GM19099 (cell line): Measurements from ENCODE around the gene STK11.

Experiments used
- POLR2A ChIP-seq: IDR thresholded peaks from 3 replicates; pipeline ENCODE4 v1.6.1; 2011; ENCODE audit warnings: low read depth; ENCODE audit not compliant: insufficient read length; ENCODE audit errors: extremely low read depth

STK11 gene

DNA sequence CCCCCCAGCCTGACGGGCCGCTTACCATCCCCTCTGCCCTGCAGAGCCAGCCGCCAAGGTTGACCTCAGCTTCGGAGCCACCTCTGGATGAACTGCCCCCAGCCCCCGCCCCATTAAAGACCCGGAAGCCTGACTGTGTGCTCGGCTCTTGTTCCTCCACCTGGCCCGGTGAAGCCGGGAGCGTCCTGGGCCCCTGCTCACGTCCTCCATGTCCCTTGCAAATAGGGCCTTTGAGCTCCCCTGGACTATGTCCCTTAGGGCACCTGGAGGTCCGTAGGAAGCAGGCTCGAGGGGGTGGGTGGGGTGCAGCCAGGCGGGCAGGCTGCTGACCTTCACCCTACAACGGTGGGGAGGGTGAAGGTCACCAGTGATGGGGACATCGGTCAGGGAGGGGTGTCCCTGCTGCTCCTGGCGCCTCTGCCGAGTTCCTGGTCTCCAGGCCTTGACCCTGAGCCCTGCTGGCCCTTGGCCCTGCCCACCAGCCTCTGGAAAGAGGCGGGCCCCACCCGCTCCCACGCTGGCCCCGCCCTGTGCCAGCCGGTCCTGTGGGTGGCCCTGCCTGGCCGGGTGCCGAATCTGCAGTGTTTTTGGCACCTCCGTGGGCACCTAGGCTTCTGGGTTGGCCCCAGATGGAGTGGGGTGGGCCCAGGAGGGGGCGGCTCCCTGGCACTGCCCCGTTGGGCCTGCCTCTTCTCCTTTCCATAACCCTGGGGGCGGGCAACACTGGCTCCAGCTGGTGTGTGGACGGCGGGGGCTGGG lies 39.3 kb downstream of the STK11 start:
- TF ChIP-seq POLR2A = no peak

DNA sequence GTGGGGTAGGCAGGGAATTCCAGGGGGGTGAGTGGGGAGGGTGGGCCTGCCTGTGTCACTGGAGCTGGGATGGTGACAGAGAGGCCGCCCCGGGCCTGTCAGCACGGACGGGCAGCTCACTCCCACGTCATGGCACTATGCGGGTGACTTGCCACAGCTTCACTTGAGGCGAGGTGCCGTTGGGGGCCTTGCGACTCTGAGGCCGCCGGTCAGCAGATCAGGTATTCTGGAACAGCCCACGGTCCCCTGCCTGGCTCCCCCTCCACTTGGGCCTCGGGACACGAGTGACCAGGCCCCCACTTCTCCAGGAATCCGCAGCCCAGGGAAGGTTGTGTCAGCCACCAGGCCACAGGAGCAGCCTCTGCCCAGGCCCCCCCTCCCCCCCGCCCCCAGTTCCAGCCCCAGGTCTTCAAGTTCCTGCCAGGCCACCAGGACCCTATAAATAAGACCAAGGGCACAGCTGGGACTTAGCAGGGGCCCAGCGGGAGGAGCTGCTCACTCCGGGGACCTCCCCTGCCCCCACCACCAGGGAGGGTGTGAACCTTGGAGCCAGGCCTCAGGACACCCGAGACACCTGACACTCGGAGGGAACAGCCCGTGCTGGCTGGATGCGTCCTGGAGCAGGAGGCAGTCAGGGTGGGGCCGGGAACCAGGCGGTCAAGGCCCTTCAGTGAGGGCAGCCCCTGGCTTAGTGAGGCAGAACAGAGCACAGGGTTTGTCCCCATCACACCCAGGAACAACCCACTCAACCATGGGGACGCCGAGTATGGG lies 40.1 kb downstream of the STK11 start:
- no peak for TF ChIP-seq POLR2A

DNA sequence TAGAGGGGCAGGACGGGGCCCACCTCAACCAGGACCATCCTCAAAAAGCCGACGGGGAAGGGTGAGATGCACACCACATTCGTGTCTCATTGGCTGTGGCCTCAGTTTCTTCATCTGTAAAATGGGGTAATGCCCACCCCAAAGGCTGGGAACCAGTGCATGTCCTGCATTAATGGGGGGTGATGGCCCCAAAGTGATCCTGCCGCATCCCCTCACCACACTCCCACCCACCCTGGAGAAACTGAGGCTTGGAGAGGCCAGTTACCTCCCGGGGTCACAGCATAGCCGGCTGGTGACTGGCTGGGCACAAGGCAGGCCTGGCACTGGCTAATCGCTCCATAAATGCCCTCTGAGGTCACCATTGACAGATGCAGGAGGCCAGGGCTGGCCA lies 42.2 kb downstream of the STK11 start:
- no peak for TF ChIP-seq POLR2A

DNA sequence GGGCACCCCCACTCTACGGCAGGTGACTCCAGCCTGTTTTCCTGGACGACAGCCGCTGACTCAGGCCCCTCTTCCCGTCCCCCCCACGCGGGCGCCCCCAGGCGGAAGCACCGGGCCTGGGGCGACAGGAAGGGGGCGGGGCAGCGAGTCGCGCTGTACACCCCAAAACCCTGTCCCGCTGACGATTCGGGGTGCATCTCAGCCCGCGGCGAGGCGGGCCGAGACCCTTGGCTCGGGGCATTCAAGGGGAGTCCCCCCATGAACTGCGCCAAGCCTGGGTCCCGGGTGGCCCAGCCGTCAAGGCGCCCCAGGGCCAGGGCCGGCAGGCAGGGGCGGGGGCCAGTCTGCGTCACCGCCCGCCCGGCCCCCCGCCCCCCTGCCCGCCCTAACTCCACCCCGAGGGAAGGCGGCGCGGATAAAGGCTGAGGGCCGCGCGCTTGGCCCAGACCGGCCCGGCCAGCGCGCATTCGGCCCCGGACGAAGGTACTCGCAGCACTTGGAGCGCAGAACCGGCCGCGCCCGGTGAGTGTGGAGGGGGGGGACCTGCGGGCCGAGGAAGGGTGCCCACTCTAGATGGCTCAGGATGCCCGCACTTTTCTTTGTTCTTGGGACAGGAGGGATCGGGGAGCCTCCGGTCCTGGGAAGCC lies 42.7 kb downstream of the STK11 start, which contains the start of gene MIDN:
Gene MIDN (plus strand): TSS at position 445 of the 647 bp plus-strand sequence. CDS start 1,714 bp downstream, outside the sequence.
- peak; percentile 95 for TF ChIP-seq POLR2A

DNA sequence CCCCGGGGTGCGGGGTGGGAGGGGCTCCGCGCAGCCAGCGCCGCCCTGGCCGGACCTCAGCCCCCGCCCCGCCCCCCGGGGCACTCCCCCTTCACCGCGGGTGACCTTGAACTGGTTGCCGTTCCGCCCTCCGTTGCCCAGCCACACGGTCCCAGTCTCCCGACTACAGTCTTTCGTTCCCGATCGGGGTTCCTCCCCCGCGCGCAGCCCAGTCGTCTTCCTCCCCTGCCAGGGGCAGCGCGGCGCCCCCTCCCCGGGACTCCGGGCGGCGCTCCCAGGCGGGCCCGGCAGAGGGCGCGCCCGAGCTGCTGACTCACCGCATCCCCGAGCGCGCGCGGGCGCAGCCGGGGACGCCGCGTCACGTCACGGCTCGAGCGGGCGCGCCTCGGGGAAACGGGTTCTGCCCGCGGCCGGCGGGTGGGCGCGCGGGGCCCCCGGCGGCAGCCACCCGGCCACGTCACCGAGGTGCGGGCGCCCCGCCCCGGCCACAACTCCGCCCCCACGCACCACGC lies 43.3 kb downstream of the STK11 start:
- TF ChIP-seq POLR2A = no peak

DNA sequence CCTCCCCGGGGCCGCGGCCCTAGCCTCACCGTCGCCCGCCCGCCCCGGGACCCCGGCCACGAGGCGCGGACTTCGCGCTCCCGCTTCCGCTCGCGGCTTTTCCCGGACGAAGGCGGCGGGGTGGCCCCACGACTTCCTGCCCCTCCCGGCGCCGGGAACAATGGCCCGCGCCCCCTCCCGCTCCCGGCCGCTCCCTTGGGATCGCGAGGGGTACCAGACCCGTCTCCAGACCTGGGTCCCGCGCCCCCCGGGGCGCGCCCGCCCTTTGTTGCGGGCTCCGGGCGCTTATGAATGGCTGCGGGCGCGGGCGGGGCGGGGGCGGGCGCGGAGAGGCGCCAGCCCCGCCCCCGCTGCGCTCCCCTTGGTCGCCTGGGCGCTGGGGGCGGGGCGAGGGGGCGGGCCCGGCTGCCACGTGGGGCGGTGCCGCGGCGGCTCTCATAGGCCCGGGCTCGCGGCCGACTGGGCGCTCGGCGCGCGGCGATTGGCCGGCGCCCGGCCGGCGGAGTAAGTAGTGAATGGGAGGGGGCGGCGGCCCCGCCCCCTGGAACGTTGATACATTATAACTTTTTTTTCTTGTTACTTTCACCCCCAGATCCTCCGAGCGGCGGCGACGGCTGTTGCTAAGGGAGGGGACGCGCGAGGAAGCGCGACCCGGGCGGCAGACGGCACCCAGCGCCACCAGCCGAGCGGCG lies 43.9 kb downstream of the STK11 start:
- peak; percentile 91 for TF ChIP-seq POLR2A

DNA sequence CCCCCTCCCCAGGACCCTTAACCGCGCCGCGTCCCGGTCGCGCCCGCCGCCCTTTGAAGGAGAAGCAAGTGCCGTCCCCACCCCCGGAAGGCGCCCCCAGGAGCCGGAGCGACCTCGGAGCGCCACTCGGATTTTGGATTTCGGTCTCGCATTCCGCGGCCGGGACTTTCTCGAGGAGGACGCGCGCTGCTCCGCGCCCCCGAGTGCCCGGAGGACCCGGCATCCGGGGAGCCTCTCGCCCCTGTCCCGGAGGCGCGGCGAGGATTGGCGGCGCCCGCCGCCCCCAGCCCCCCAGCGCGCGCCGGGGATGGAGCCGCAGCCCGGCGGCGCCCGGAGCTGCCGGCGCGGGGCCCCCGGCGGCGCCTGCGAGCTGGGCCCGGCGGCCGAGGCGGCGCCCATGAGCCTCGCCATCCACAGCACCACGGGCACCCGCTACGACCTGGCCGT lies 44.4 kb downstream of the STK11 start:
- no peak for TF ChIP-seq POLR2A

DNA sequence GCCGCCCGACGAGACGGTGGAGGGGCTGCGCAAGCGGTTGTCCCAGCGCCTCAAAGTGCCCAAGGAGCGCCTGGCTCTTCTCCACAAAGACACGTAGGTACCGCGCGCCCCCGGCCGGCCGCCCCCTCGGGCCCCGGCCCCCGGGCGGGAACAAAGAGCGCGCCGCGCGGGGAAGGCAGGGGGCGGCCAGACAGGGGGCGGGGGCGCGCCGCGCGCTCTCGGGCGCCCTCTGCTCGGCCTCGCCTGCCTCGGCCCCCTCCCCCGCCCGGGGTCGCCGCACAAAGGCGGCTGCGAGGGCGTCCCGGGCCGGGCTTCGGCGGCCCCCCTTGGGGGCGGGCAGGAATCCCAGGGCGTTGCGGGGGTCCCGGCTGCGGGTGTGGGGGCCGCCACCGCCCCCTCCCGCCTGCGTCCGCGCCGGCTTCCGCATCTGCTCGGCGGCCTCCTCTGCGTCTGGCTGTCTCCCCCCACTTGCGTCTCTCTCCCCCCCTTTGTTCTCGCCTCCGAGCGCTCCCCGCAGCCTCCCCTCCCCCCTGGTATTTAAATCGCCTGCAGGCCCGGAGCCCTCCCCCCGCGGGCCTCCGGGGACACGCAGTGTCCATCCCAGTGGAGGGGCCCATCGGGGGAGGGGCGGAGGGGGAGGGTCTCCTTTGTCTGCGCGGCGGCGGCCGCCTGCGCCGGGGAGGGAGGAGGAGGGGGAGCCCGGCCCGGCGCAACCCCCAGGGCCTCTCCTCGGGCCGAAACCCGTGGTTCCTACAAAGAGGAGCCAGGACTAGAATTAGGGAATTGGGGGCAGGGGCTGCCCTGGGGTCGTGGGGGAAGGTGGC lies 45.1 kb downstream of the STK11 start:
- peak; percentile 48 for TF ChIP-seq POLR2A

DNA sequence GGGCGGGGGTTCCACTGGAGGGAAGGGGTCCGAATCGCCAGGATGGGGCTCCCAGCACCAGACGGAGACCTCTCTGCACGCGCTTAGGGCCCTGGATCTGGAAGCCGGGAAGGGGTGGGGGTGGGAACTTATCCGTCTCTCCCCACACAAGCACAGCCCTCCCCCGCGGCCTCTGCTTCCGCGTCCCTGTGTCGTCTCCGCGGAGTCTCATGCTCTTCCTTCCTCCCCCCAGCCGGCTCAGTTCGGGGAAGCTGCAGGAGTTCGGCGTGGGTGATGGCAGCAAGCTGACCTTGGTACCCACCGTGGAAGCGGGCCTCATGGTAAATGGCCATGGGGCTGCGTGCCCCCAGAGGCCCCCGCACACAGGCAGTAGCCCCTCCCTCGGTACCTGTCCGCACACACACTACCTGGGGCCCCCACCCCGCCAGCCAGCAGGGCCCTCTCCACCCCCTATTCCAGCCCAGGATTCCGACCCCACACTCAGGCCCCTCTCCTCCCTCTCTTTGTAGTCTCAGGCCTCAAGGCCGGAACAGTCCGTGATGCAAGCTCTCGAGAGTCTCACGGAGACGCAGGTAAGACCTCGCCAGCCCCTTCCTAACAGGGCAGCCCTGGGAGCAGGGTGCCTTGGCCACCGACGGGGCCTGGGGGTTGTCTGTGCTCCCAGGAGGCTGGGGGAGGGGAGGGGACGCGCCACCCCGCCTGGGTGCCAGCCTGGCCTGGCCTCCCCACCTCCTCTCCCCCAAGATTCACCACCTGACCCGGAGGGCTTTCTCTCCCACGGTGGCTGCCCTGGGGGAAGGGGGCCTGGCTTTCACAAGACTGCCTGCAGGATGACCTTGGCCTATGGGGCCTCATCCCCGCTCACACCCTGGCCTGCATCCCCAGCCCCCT lies 46.0 kb downstream of the STK11 start:
- no peak for TF ChIP-seq POLR2A

DNA sequence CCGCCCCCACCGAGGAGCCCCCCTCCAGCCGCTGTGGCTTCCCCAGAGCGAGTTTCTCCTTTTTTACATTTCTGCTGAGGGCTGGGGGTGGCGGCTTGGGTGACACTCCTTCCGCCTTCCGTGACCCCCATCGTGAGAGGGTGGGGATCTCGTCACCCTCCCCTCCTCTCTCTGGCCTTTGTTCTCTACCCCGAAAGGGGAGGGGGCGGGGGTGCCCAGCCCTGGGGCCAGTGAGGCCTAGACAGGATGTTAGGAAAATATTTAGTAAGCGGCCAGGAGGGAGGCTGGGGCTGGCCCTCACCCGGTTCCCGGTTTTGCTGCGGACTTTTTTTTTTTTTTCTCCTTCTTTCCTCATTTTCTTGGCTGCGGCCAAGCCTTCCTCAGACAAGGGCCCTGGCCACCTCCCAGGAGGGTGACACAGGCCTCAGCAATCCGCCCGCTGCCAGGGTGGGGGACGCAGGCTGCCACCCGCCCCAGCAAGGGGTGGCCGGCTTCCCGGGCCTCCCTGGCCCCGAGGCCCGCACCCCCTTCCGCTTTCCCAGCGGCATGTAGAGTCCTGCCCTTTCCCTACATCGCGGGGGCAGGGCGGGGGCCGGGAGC lies 46.7 kb downstream of the STK11 start:
- TF ChIP-seq POLR2A = no peak

DNA sequence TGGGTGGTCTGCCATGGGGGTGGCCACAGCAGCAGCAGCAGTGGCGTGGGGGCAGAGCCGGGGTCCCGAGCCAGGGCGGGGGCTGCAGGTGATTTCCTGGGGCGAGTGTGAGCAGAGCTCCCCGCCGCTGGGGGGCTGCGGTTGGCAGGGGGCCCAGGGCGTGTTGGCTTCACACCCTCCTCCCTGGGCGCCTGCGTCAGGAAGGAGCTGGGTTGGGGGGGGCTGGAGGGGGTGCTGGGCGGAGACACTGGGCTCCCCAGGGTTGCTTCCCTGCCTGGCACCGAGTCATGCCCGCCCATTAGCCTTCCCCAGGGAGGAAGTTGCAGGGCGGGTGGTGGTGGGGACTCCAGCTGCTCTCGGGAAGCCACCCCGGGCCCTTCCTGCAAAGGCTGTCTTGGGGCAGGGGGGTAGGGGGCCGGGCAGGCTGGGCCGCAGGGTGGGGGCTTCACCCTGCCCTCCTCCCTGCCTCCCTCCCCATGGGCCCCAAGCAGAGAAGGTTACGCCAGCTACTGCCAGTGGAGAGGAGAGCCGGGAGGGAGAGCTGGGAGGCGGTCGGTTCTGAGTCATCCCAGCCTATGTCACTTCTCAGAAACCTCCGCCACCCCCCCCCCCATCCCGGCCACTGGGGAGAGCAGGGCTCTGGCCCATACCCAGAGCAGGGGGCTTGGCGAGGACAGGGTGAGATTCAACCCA lies 47.4 kb downstream of the STK11 start:
- TF ChIP-seq POLR2A = peak; percentile 29

DNA sequence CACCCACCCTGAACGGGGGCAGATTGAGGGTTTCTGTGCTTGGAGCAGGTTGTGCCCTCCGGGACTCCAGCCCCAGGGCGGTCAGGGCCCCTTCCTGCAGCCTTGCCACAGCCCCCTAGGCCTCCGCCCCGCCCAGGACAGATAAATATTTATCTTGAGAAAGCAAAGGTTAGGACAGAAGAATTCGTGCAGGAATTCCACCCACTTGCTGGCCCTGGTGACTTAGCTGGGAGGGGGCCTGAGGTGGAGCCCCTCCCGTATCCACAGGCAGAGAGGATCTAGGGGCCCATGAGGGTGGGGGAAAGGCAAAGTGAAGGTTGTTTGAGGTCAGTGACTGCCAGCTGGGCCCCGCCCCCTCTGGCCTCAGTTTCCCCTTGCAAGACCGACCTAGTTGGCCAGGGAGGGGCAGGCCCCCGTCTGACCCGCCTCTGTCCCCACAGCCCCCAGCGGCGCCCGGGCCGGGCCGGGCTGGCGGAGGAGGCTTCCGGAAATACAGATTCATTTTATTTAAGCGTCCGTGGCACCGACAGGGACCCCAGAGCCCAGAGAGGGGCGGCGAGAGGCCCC lies 48.0 kb downstream of the STK11 start:
- no peak for TF ChIP-seq POLR2A
